Activated CD8-positive, alpha-beta memory T cell treated with anti-CD3 and anti-CD28 coated beads, Interleukin-2, amount 50 U/mL, for 24 hours (primary cell): ENCODE results near the gene PSMD13.

Source experiments
- DNase-seq: peaks from one replicate; pipeline ENCODE4 v3.0.0-alpha.2; 2020; ENCODE audit errors: extremely low read depth

PSMD13 gene

GRCh38 chr11:288478-289397 lies 52.0 kb downstream of the PSMD13 start, which contains the start of gene PGGHG:
TSS of gene PGGHG (plus strand) at chr11:289126. CDS start at chr11:289817, 691 bp downstream.
- DNase-seq: no peak

- no peak for DNase-seq
Measured at GRCh38 chr11:289398-289711, 52.6 kb downstream of the PSMD13 start.

- no peak for DNase-seq
Measured at GRCh38 chr11:289712-290620, 53.2 kb downstream of the PSMD13 start.

- DNase-seq: no peak
Measured at GRCh38 chr11:290621-291231, 54.0 kb downstream of the PSMD13 start.

- DNase-seq: no peak
Measured at GRCh38 chr11:291281-292210, 54.8 kb downstream of the PSMD13 start.

GRCh38 chr11:292211-293121 lies 55.7 kb downstream of the PSMD13 start:
- DNase-seq: no peak

- no peak for DNase-seq
Measured at GRCh38 chr11:293271-293851, 56.6 kb downstream of the PSMD13 start.

GRCh38 chr11:293852-294661 lies 57.3 kb downstream of the PSMD13 start:
- no peak for DNase-seq

GRCh38 chr11:294780-295179 lies 58.0 kb downstream of the PSMD13 start:
- DNase-seq: no peak

- no peak for DNase-seq
Measured at GRCh38 chr11:295351-296170, 58.8 kb downstream of the PSMD13 start.

GRCh38 chr11:296171-297050 lies 59.6 kb downstream of the PSMD13 start:
- DNase-seq: no peak

- no peak for DNase-seq
Measured at GRCh38 chr11:297051-297585, 60.3 kb downstream of the PSMD13 start.

- DNase-seq: no peak
Measured at GRCh38 chr11:297586-298405, 61.0 kb downstream of the PSMD13 start.

- no peak for DNase-seq
Measured at GRCh38 chr11:298406-299065, 61.8 kb downstream of the PSMD13 start.
